Amniotic epithelial cell (primary cell): ENCODE measurements around the gene PPP1CA.
"Not testable (repeated sequence)": the region's sequence is repeated elsewhere in the genome, so short reads cannot be mapped to it uniquely, and the experiment has no call there.

Experiments used
- DNase-seq: peaks from one replicate; pipeline ENCODE4 v3.0.0-alpha.2; 2010; ENCODE audit warnings: low read depth

PPP1CA gene

DNA sequence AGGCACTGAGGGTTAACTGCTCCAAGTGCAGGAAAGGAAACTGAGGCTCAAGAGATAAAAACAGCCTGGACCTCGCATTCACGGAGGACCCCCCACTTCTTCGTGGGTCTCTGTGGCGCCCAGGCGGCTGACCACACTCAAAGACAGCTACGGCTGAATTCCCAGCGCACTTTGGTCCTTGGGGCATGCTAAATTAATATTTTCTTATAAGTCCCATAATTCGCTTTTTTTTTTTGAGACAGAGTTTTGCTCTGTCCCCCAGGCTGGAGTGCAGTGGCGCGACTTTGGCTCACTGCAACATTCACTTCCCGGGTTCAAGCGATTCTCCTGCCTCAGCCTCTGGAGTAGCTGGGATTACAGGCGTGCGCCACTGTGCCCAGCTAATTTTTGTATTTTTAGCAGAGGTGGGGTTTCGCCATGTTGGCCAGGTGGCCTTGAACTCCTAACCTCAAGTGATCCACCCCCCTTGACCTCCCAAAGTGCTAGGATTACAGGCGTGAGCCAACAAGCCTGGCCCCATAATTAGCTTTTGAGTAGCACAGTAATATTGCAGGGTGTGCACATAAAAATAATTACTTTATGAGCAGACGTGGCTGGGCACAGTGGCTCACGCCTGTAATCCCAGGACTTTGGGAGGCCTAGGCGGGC lies 658 bp upstream of the PPP1CA start:
- DNase-seq = not testable (repeated sequence)

DNA sequence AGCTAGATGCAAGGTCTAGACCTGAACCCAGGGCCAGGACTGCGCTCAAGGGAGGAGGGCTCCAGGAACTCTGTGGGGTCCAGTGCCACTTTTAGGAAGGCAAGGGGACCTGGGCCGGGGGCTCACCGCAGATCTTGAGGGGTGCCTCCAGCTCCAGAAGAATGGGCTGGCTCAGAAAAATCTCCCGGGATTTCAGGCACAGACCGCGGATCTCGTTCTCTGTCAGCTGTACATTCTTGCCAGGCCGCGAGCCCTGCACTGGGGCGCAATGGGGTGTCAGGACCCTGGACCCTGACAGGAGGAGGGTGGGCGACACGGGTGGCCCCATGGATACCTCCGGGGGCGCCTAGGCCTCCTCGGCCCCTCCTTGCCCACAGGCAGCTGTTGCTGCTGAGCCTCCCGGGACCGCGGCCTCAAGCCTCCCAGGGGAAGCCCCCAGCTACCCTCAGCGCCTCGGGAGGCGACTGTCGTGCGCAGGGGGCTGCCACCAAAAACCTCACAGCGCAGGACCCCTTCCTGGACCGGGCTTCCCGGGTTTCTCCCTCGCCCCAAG lies 640 bp downstream of the PPP1CA start:
- DNase-seq = no peak

DNA sequence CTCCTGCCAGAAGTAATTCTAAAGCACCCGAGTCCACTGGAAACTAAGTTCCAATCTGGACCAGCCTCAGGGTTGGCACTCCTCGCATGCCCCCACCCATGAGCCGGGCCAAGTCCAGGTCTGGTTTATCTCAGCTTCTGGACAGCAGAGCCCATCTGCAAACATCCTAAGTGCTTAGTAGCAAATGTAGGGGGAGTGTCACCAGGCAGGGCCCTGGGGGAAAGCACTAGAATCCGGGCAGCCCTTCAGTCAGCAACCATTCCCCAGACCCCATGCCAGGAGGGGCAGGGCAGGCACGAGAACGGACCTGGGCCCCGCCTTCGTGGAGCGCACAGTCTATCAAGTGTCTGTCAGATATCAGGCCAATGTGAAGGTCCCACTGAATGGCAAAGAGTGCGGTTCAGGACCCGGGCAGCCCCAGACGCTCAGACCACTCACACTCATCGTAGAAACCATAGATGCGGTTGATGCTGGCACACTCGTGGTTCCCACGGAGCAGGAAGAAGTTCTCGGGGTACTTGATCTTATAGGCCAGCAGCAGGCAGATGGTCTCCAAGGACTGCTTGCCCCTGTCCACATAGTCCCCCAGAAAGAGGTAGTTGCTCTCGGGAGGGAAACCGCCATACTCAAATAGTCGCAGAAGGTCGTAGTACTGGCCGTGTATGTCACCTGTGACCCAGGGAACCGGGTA lies 1.3 kb downstream of the PPP1CA start:
- DNase-seq = peak; percentile 47

GRCh38 chr11:67398661-67399563 lies 2.7 kb downstream of the PPP1CA start:
- DNase-seq = no peak

DNA sequence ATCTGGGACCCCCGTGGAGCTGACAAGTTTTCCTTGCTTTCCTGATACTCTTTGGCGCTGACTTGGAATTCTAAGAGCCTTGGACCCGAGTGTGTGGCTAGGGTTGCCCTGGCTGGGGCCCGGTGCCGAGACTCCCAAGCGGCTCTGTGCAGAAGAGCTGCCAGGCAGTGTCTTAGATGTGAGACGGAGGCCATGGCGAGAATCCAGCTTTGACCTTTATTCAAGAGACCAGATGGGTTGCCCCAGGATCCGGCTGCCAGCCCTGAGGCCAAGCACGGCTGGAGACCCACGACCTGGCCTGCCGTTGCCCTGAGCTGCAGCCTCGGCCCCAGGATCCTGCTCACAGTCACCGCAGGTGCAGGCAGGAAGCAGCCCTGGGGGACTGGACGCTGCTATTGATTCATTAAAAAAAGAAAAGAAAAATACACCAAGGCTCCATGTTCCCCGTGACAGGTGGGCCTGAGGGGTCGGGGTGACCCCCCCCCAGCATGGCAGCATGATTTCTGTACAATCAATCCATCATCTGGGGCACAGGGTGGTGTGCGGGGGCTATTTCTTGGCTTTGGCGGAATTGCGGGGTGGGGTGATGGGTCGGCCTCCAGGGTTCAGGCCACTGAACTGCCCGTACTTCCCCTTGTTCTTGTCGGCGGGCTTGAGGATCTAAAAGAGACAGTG lies 3.5 kb downstream of the PPP1CA start:
- DNase-seq = no peak

- no peak for DNase-seq
Observed at GRCh38 chr11:67397536-67397935, 4.1 kb downstream of the PPP1CA start.

- DNase-seq = no peak
Observed at GRCh38 chr11:67396587-67397389, 4.9 kb downstream of the PPP1CA start.

DNA sequence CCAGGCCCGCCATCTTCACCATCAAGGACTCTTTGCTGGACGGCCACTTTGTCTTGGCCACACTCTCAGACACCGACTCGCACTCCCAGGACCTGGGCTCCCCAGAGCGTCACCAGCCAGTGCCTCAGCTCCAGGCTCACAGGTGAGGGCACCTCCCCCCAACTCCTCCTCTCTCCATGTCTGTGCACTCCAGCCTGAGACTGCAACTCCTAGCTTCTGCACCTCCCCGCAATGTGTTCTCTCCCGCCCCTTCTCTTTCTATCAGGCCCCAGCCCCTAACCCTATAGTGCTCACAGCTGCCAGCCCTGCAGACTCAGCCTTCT lies 5.4 kb downstream of the PPP1CA start:
- DNase-seq = no peak

- no peak for DNase-seq
Observed at GRCh38 chr11:67395555-67396258, 6.0 kb downstream of the PPP1CA start.

DNA sequence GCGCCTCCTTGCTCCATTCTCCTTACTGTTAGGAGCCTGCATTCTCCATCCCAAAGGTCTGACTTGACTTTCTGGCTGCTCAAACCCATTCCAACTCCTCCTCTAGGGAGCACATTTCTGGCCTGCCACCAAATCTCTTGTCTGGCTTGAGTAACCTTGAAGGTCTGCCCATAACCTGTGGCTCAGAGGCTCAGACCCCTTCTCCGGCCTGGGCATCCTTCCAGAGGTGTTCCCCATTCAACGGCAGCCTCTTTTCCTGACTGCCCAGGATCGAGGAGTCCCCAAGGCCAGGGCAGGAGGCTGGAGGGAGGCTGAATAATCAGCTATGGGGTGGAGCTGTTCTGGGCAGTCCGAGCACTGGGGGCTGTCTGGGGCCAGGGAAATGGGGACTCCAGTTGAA lies 7.7 kb downstream of the PPP1CA start:
- DNase-seq = no peak

DNA sequence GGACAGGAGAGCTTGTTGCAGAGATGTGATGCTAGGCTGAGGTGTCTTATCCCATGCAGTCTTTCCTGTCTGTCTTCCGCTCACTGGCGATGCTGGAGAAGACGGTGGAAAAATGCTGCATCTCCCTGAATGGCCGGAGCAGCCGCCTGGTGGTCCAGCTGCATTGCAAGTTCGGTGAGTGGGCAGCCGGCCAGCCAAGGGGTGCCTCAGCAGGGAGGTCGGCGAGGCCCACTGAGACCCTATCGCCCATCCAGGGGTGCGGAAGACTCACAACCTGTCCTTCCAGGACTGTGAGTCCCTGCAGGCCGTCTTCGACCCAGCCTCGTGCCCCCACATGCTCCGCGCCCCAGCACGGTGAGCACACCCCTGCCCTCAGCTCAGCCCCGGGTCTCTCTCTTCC lies 8.2 kb downstream of the PPP1CA start:
- no peak for DNase-seq

DNA sequence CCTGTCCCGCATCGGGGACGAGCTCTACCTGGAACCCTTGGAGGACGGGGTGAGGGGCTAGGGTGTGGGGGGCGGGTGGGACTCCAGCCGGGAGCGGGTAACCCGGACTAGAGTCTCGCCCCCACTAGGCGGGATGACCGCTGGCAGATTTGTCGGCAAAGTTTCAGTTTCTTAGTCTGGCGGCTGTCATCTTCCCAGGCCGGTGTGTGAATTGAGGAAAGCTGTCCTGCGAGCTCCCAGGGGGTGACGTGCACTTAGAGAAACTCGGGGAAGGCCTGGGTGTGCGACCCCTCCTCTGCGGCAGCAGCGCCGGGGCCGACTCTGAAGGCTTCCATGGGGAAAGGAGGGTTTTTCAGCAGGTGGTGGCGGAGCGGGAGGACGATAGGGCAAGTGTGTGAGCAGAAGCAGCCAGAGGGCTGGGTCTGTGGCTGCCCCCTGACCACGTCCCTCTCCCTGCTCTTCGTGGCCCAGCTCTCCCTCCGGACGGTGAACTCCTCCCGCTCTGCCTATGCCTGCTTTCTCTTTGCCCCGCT lies 9.4 kb downstream of the PPP1CA start:
- DNase-seq = no peak

GRCh38 chr11:67391304-67392182 lies 10.1 kb downstream of the PPP1CA start, which contains the start of gene RAD9A:
RAD9A (plus strand) TSS chr11:67391986; CDS start chr11:67392045, 59 bp downstream.
- DNase-seq = peak; percentile 85

DNA sequence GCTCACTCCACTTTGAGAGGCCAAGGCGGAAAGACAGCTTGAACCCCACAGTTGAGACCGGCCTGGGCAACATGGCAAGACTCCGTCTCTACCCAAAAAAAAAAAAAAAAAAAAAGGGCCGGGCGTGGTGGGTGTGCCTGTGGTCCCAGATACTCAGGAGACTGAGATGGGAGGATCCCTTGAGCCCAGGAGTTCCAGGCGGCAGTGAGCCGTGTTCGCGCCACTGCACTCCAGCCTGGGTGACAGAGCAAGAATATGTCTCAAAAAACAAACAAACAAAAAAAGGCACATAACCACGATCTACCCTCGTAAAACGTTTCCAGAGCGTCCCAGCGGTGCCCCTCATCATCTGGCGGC lies 10.7 kb downstream of the PPP1CA start:
- no peak for DNase-seq

DNA sequence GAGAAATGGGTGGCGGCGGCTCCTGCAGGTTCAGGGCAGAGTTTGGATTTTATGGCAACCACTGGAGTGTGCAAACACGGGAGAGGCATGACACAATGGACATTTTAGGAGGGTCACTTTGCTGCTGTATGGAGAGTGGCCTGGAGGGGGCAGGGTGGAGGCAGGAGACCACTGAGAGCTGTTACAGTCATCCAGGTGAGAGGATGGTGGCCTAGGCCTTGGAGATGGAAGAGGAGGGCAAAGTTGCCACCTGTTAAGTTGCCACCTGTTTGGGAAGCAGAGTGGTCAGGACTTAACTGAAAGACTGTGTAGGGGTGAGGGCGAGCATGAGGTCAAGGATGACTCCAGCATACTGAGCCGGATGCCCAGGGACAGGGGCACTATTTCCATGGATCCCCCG lies 12.2 kb downstream of the PPP1CA start:
- DNase-seq = no peak

GRCh38 chr11:67387518-67387917 lies 14.1 kb downstream of the PPP1CA start:
- DNase-seq = no peak

DNA sequence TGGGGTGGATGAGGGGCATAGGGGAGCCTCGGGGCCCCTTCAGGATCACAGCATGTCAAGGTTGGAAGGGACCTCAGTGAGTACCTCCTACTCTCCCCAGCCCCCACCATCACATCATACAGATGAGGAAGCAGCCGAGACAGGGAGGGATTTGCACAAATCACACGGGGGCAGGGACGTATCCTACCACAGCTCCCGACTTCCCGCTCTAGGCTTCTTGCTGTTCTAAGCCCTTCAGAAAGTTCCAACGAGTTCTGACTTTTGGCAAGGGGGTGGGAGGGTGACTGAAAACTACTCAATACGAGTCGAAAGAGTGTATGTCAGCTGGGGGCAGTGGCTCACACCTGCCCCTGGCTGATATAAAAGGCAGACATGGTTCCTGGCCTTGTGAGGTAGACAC lies 14.6 kb downstream of the PPP1CA start:
- DNase-seq = no peak

DNA sequence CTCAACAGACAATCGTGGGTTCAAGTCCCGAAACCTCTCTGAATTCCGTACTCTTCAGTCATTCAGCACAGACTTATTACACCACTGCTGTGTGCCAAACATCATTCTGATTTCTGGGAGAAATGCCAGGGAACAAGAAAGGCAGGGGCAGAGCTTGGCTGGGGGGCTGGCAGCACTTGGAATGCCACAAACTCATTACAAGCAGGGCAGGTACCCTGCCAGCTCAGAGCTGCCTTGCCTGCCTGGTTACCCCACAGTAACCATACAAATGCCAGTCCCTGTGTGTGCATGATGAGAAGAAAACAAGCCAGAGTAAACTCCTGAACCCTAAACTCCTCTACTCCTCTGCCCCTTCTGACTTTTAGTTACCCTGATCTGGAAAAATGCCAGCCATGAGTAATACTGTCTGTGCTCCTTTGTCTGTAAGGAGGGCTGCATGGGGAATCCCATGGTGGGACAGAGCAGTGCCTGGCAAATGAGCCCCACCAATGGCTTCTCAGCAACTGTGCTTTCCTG lies 16.7 kb downstream of the PPP1CA start:
- DNase-seq = peak; percentile 63
